HG02588 (cell line): Measurements from ENCODE around the gene LPCAT3.
A peak's percentile ranks its signal among the peaks of the same experiment; 100 is the strongest.
"Not testable (repeated sequence)": the region's sequence is repeated elsewhere in the genome, so short reads cannot be mapped to it uniquely, and the experiment has no call there.

Source experiments
- ATAC-seq: cut with Tn5 transposase; IDR thresholded peaks from one replicate; pipeline ENCODE4 v1.9.1; 2021; ENCODE audit warnings: mild to moderate bottlenecking, moderate library complexity; ENCODE audit not compliant: unreplicated experiment

LPCAT3 gene, protein sequence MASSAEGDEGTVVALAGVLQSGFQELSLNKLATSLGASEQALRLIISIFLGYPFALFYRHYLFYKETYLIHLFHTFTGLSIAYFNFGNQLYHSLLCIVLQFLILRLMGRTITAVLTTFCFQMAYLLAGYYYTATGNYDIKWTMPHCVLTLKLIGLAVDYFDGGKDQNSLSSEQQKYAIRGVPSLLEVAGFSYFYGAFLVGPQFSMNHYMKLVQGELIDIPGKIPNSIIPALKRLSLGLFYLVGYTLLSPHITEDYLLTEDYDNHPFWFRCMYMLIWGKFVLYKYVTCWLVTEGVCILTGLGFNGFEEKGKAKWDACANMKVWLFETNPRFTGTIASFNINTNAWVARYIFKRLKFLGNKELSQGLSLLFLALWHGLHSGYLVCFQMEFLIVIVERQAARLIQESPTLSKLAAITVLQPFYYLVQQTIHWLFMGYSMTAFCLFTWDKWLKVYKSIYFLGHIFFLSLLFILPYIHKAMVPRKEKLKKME

DNA sequence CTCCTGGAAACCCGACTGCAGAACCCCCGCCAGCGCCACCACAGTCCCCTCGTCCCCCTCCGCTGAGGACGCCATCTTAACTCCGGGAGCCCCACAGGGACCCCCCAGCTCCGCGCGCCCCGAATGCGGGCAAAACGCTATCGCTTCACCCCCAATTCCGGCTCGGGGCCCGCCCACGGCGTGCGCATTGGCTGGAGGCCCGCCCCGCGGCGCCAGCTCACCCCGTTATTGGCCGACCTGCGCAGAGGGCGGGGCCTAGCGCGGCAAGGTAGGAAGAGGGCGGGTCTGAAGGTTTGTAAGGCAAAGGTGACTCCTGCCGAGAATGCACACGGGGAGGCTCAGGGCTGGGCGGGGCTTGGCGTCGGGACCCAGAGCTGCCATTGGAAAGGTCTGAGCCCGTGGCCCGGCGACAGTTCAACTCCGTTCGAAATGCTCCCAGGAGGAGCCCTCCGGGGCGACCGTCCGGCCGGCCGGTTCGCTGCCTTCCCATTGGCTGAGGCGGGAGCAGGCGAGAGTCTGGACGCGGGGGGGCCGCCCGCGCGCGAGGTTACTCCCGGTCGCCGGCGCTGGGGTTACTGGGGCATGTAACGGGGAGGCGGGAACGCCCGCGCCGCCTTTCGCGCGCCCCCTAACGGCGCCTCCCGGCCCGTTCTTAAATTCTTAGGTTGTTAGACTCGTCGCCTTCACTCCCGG, at the start of gene LPCAT3:
Gene LPCAT3, minus strand, starts transcription at position 127 of the 693 bp plus-strand sequence. Its CDS starts 52 bp downstream, at position 75.
- ATAC-seq, result peak; percentile 93

DNA sequence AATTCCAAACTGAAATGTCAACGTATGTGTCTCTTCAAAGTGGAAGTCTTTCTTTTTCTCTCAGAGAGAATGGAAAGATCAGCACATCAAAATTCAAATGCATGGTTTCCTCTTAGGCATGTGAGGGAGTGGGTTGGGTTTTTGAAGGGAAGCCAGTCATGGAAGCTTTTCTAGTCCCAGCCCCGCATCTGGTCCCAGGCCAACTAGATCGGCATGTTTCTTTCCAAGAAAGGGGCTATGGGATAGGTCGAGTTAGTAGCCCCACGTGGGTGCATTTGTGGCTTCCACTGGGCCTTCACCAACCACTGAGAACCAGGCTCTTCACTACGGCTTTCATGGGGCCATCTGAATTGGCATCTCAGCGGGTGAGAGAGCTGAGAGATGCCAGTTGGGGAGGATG, 48.8 kb upstream of the LPCAT3 start:
- ATAC-seq, result no peak

DNA sequence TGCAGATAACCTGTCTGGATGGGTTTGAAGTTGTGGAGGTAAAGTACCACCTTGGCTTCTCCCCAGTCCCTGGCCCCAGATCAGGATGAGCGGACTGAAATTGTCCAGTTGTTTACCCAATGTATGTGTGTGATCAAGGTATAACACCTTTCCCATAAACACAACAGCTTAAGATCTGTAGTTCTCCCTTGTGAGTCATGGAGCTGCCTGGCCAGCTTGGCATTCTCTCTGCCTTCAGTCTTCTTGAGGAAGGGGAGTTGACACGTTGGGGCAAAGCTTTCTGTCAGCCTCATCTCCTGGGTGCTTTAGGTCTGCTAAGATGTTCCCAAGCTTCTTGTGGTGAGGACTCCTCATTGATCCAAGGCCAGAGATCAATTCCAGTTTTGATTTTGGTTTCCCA, 48.3 kb upstream of the LPCAT3 start:
- no peak for ATAC-seq

DNA sequence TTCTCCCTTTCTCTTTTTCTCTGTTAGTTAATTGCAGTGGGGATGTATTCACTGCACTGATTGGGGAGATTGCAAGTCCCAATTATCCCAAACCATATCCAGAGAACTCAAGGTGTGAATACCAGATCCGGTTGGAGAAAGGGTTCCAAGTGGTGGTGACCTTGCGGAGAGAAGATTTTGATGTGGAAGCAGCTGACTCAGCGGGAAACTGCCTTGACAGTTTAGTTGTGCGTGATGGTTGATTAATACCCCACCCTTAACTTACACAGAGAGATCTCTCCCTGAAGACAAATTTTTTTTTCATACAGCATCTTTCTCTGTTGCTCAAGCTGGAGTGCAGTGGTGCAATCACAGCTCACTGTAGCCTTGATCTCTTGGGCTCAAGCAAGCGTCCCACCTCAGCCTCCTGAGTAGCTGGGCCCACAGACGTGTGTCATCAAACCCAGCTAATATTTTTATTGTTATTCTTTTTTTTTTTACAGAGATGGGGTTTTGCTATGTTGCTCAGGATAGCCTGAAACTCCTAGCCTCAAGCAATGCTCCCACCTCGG, 46.9 kb upstream of the LPCAT3 start:
- no peak for ATAC-seq

DNA sequence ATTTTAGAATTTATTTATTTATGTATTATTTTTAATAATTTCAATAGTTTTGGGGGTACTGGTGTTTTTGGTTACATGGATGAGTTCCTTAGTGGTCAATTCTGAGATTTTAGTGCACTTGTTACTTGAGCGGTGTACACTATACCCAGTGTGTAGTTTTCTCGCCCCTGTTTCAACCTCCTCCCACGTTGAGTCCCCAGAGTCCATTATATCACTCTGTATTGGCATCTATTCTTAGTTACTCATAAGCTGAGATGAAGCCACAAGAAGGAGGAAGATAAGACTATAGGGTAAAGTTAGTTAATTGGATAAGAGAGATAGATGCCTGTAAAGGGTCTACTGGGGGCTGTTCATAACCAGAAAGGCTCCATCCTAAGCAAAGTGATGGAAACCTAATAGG, 46.2 kb upstream of the LPCAT3 start:
- ATAC-seq, result no peak

DNA sequence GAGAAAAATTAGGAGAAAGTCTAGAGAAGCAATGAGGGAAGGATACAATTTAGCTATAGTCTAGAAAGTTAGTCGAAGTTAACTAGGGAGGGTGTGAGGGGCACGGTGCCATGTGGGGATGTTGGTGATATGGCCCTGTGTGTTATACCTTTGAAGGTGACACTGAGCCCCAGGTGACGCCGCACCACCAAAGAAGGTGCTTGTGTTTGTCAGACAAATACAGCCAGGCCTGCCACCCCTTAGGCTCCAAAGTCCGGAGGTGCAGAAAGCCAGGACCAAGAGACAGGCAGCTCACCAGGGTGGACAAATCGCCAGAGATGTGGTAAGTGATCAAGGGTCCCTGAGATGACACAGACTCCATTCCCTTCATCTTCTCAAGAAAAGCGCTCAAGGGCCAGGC, 43.3 kb upstream of the LPCAT3 start:
- ATAC-seq, result no peak

DNA sequence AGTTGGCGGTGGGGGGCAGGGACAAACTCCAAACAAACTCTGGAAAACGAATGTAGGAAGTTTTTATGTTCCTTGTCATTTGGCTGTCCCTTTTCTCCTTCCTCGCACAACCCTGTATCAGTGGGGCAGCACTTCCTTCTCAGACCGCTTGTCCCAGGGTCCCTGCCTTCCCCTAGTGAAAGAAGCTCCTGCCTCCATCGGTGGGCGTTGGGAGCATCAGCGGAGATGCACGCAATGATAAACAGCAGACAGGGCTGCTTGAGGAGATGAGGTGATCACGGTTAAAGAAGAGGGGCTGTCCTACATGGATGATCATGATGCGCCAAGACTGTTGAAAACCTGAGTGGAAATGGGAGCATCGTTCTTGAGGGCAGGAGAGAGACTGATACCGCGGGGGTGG, 42.9 kb upstream of the LPCAT3 start:
- no peak for ATAC-seq

DNA sequence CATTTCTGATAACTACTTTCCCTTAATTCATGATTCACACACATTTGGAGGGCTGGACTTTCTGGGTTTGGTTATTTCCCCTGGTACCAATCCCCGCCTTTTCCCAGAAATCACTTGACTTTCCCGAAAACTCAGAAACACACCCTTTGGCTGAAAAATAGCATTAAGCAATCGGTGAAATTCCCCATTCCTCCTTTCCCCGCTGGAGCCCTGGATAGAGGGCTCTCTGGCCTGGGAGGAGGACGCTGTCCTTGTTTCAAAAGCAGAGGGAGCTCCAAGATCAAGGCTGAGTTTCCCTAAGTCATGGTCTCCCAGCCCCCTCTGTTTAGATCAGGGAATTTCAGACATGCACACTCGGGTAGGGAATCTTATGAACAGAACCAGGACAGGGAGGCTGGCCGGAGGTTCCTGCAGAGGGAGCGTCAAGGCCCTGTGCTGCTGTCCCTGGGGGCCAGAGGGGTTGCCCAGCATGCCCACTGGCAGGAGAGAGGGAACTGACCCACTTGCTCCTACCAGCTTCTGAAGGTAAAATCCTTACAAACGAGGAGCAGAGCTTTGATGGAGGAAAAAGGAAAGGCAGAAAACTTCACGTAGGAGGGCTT, 42.2 kb upstream of the LPCAT3 start, which contains the start of gene C1S:
Gene C1S, plus strand, starts transcription at position 366 of the 602 bp plus-strand sequence. CDS start 1,195 bp downstream, outside the sequence.
- no peak for ATAC-seq

DNA sequence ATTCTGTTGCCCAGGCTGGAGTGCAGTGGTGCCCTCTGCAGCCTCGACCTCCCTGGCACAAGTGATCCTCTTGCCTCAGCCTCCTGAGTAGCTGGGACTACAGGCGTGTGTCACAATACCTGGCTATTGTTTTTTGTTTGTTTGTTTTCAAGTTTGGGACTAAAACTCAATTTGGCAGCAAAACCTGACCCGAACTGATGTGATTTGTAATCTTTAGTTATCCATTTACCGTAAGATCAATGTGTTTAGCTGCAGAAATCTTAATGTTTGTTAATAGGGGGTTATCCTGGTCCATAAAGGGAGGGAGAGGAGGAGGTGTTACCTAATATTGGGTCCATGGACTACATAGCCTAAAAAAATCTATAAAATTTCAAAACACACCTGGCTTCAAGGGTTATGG, 41.5 kb upstream of the LPCAT3 start:
- ATAC-seq, result no peak

DNA sequence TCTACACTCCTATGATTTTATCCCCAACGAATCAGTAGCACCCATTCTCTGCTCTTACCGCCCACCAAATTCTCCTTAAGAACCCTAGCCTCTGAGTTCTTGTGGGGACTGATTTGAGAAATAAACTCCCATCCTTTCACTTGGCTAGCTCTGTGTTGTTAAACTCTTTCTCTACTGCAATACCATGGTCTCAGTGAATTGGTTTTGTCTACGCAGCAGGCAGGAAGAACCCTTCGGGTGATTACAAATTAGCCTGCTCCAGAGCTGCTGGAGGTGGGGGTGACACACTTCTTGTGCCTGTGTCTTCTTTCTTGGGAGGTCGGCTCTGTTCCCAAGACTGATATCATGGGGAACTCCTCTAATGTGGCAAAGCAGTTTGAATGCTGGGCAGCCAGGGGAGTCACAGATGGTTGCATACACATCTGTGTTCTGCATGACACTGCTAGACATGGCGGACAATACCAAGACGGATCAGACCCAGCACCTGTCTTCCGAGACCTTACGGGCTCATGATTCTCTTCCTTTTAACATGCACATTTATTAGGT, 40.6 kb upstream of the LPCAT3 start:
- ATAC-seq, result no peak

DNA sequence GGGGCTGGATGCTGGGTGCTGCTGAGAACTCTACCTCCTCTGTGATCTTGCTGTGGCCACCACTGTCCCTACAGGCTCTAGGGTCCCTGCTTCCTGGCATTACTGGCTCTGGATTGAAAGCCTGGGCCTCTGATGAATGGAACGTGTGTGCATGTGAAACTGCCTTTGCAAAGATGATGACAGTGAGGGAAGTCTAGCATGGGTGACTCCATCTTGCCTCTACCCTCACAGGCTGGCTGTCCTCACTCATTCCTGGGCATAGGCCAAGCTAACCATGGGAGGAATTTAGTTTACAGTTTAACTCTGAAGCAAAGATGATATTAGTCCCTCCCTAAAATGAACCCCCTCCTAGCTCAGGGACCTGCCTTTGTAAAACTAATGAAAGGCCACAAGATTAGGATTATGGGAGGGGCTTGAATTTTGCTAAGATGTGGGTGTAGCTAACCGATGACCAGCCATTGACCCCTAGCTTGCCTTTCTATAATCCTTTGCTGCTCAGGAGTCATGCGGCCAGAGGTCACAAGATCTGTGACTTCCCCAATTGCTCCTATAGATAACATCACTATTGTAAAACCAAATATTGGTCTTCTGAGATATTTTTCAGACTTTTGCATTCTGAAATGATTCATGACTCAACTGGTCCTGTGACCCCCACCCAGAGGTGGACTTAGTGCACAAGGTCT, 40.0 kb upstream of the LPCAT3 start:
- ATAC-seq, result no peak

DNA sequence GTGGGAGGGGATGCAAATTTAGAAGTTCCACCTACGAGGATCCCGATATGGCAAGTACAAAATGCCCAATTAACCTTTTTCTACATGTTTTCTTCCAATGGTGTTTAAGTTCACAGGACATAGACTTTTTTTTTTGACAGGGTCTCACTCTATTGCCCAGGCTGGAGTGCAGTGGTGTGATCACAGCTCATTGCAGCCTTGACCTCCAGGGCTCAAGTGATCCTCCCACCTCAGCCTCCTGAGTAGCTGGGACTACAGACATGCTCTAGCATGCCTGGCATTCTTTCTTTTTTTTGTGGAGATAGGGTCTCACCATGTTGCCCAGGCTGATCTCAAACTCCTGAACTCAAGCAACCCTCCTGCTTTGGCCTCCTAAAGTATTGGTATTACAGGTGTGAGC, 37.5 kb upstream of the LPCAT3 start:
- ATAC-seq, result not testable (repeated sequence)

DNA sequence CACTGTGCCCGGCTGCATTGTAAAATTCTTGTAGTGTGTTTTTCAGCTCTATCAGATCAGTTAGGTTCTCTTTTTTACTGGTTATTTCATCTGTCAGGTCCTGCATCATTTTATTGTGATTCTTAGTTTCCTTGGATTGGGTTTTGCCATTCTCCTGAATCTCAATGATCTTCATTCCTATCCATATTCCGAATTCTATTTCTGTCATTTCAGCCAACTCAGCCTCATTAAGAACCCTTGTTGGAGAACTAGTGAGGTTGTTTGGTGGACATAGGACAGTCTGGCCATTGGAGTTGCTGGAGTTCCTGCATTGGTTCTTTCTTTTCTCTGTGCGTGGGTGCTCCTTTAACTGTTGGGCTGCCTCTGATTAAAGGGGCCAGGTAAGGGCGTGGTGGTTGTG, 36.6 kb upstream of the LPCAT3 start:
- ATAC-seq, result no peak

DNA sequence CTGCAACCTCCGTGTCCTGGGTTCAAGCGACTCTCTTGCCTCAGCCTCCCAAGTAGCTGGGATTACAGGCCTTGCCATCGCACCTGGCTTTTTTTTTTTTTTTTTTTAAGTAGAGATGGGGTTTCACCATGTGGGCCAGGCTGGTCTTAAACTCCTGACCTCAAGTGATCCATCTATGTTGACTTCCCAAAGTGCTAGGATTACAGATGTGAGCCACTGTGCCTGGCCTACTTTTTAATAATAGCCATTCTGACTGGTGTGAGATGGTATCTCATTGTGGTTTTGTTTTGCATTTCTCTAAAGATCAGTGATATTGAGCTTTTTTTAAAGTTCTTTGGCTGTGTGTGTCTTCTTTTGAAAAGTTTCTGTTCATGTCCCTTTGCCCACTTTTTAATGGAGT, 31.7 kb upstream of the LPCAT3 start:
- not testable (repeated sequence) for ATAC-seq

DNA sequence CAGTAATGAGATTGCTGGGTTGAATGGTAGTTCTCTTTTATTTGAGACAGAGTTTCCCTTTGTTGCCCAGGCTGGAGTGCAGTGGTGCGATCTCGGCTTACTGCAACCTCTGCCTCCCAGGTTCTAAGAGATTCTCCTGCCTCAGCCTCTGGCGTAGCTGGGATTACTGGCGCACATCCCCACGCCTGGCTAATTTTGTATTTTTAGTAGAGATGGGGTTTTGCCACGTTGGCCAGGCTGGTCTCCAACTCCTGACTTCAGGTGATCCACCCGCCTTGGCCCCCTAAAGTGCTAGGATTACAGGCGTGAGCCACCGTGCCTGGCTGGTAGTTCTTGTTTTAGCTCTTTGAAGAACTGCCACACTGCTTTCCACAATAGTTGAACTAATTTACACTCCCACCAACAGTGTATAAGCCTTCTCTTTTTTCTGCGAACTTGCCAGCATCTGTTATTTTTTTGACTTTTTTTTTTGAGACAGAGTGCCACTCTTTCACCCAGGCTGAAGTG, 31.2 kb upstream of the LPCAT3 start:
- ATAC-seq, result not testable (repeated sequence)

DNA sequence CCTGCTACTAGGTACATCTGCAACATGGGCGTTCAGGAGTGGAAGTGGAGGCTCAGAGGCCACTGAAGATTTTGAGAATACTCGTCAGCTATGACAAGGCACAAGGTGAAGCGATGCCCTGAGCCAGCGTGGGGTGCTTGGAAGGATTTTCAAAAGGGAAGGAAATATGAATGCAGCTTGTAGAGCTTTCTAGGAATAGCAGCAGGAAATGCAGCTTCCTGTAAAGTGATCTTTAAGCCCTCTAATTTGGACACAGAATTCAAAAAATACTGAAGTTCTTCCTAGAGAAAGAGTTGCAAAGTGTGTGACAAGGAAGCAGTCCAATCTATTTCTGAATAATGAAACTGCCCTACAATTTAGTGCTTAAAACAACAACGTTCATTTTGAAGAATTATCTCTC, 29.0 kb upstream of the LPCAT3 start:
- no peak for ATAC-seq

DNA sequence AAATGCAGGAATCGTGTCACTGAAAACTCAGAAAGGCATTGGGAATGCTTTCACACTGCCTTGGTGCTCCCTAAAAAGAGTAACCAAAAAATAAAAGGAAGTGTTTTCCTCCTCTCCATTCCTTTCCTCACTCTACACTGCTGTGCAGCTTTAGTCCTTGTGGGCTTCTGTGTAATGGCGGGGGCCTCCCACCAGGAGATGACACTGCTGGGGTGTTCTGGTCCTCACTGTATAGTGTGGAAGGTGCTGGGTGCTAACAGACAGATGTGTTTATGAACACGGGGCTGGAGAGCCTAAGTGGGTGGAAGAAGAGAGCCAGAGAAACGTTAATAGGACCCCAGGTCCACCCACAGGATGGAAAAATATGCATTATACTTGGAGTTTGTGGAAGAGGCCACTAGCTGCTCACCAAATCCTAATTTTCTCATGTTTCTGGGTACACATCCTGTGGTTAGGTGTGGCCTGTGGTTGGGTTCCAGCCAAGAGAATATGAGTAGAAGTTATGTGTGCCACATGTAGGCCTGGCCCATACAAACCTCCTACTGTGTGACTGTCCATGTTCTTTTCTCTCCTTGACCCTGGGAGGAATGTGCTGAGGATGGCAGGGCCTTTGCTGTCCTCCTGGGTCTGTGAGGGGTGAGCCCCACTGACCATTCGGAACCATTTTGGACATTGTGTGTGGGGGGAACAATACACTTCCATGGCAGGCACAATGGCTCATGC, 28.3 kb upstream of the LPCAT3 start:
- ATAC-seq, result no peak

DNA sequence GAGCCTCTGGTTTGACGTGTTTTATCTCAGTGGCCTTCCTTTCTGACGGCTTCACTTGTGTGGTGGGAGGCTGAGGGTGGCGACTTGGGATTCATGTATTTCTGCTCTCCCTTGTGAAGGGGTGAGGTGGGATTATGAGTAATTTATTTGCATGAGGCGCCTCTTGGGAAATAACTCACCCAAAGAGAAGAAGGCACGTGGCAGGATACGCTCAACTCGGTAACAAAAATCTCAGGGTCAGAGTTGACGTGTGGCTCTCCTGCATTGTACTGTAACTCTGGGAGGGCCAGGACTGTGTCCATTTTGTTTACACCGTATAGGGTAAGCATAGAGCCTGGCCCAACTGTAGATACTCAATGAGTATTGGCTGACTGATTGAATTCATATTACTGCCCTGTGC, 27.6 kb upstream of the LPCAT3 start:
- ATAC-seq, result no peak

DNA sequence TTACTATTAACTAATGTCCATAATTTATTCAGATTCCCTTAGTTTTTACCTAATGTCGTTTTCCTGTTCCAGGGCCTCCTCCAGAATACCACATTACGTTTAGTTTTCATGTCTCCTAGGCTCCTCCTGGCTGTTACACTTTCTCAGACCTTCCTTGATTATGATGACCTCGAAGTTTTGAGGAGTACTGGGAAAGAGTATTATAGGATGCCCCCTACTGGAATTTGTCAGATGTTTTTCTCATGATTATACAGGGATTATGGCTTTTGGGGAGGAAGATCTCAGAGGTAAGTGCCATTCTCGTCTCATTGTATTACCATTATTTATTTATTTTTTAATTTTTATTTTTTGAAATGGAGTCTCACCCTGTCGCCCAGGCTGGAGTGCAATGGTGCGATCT, 24.6 kb upstream of the LPCAT3 start:
- ATAC-seq, result no peak

DNA sequence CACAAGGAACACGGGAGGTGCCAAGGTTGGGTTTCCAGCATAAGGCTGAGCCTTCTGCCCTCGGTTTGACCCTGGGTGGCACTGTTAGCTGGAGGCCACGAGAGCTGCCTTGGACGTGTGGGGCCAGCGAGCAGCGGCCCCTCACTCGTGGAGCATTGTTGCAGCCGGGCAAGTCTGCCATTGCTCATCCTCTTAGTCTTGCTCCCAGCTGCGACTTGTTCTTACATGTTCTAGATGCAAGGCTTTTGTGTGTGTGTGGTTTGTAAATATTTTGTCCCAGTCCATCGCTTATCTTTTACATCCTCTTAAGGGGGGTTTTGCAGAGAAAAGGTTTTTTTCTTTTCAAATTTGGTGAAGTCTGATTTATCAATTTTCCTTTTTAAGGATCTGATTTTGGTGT, 21.1 kb upstream of the LPCAT3 start:
- no peak for ATAC-seq
